Activated CD4-positive, alpha-beta T cell treated with anti-CD3 and anti-CD28 coated beads, Interleukin-2, amount 10 ng/mL, durations not matched to agents 7 days and 5 days (primary cell): ENCODE results near the gene CFB. TPM values are rescaled to one million over a fixed set of nuclear protein-coding genes. Genes with fewer than 3 reads are reported as not detected.
A peak's percentile ranks its signal among the peaks of the same experiment; 100 is the strongest.

Source experiments
- CTCF ChIA-PET: fragments of 350-600 bp; sonication (Branson Sonifier 250); formaldehyde crosslinking; loops from one replicate; lab custom pipeline; 2021; ENCODE audit warnings: antibody characterized with exemption; lab: Charles Lee
- POLR2A ChIA-PET: fragments of 350-600 bp; sonication (Branson Sonifier 250); formaldehyde crosslinking; loops from one replicate; lab custom pipeline; 2021; ENCODE audit warnings: antibody characterized with exemption; lab: Charles Lee
- DNase-seq: peaks from one replicate; pipeline ENCODE4 v3.0.0-alpha.2; 2020
- H3K27ac Mint-ChIP-seq: one replicate; pipeline ENCODE4 v1.8.0; 2021; ENCODE audit warnings: mild to moderate bottlenecking, moderate library complexity, mixed read lengths
- H3K27me3 Mint-ChIP-seq: one replicate; pipeline ENCODE4 v1.8.0; 2021; ENCODE audit warnings: mixed read lengths
- H3K36me3 Mint-ChIP-seq: one replicate; pipeline ENCODE4 v1.8.0; 2021; ENCODE audit warnings: low read depth, mixed read lengths
- H3K4me1 Mint-ChIP-seq: one replicate; pipeline ENCODE4 v1.8.0; 2021; ENCODE audit warnings: mixed read lengths
- H3K4me3 Mint-ChIP-seq: one replicate; pipeline ENCODE4 v1.8.0; 2021; ENCODE audit warnings: mild to moderate bottlenecking, moderate library complexity, mixed read lengths
- H3K9me3 Mint-ChIP-seq: one replicate; pipeline ENCODE4 v1.8.0; 2021; ENCODE audit warnings: mixed read lengths
- total RNA-seq, 2 experiments: library from RNA; stranded (reverse); gene quantifications; one replicate each; pipeline ENCODE4 v1.2.3, GENCODE V29; 2021

The CFB gene
- total RNA-seq = under 1 TPM in 1 of 2 experiments, not detected in 1; 0.37 TPM

GRCh38 chr6:31945507-31946369, at the start of gene CFB:
TSS of gene CFB (plus strand) at chr6:31946095. CDS start at chr6:31946222, 127 bp downstream.
- Mint-ChIP-seq H3K27me3 (peaks cover 4% of the 10 kb centered on the region), H3K4me3 (no peak within 1 kb of the TSS), H3K36me3 (peaks cover under 1% of the 10 kb centered on the region), H3K4me1 (no peaks in the 10 kb centered on the region), H3K9me3 (no peaks in the 10 kb centered on the region), H3K27ac (no peak within 1 kb of the TSS)
- DNase-seq = no peak
- POLR2A ChIA-PET = interaction anchor here (0.6 kb wide), 1 partner anchor 25 kb away, joined by 3 read pairs; no protein-coding TSS in a partner anchor
- CTCF ChIA-PET = interaction anchor here (0.6 to 1.3 kb wide), 3 partner anchors 11 to 339 kb away, joined by 3 read pairs; partner anchors contain the start of gene ATF6B

DNA sequence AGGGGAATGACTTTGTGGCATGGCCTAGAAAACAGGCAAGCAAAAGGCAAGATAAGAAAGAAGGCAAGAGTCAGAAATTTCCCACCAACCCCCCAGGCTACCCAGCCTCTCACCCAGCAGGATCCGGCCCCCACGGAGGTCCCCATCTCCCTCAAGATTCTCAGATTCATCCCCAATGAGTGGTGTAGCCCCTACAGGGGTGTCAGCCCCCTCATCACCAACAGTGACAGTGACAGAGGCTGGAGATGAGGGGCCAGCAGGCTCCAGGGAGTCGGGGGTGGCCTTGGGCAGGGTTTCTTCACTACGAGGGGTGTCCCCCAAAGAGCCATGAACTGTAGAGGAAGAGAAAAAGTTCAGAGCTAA, 49.4 kb upstream of the CFB start:
- H3K27ac Mint-ChIP-seq = peak overlapping the region; percentile 85
- H3K9me3 Mint-ChIP-seq = no peaks in the 10 kb centered on the region
- H3K4me1 Mint-ChIP-seq = peaks cover 37% of the 10 kb centered on the region
- ChIA-PET POLR2A (no interaction called here), CTCF (interaction anchor here (0.6 to 2.9 kb wide), 3 partner anchors 8 to 126 kb away, joined by 3 to 11 read pairs (median 4); no protein-coding TSS in a partner anchor)
- peaks cover 24% of the 10 kb centered on the region for H3K36me3 Mint-ChIP-seq
- peak overlapping the region; percentile 79 for H3K4me3 Mint-ChIP-seq
- H3K27me3 Mint-ChIP-seq = no peaks in the 10 kb centered on the region
- no peak for DNase-seq

- Mint-ChIP-seq H3K36me3 (peaks cover 22% of the 10 kb centered on the region), H3K27me3 (no peaks in the 10 kb centered on the region), H3K9me3 (no peaks in the 10 kb centered on the region), H3K4me3 (peak overlapping the region; percentile 79), H3K27ac (peak overlapping the region; percentile 85), H3K4me1 (peaks cover 37% of the 10 kb centered on the region)
- ChIA-PET POLR2A (interaction anchor here (1.2 kb wide), 1 partner anchor 55 kb away, joined by 3 read pairs; no protein-coding TSS in a partner anchor), CTCF (interaction anchor here (0.6 to 2.9 kb wide), 7 partner anchors 9 to 298 kb away, joined by 3 to 11 read pairs (median 4); partner anchors contain the start of gene NEU1)
- DNase-seq = no peak
These were observed 48.9 kb upstream of the CFB start for GRCh38 chr6:31896856-31897611.

- peak within 1 kb of the TSS; percentile 90 for H3K27ac Mint-ChIP-seq
- H3K4me3 Mint-ChIP-seq = peak within 1 kb of the TSS; percentile 88
- DNase-seq = peak; percentile 87
- no peaks in the 10 kb centered on the region for H3K9me3 Mint-ChIP-seq
- peaks cover 42% of the 10 kb centered on the region for H3K4me1 Mint-ChIP-seq
- ChIA-PET POLR2A (interaction anchor here (1.2 kb wide), 1 partner anchor 54 kb away, joined by 3 read pairs; no protein-coding TSS in a partner anchor), CTCF (interaction anchor here (0.6 to 2.9 kb wide), 13 partner anchors 10 to 1271 kb away, joined by 3 to 11 read pairs (median 3); partner anchors contain the start of genes ATAT1, GPANK1 and NEU1)
- H3K36me3 Mint-ChIP-seq = peaks cover 17% of the 10 kb centered on the region
- no peaks in the 10 kb centered on the region for H3K27me3 Mint-ChIP-seq
These were observed 48.1 kb upstream of the CFB start, which contains the start of gene EHMT2 for GRCh38 chr6:31897612-31898382. TSS of gene EHMT2 (minus strand) at chr6:31897698. CDS start at chr6:31897677, 21 bp downstream.

GRCh38 chr6:31898383-31899011, 47.4 kb upstream of the CFB start:
- Mint-ChIP-seq H3K4me1 (peaks cover 42% of the 10 kb centered on the region), H3K27ac (peak overlapping the region; percentile 90), H3K36me3 (peaks cover 13% of the 10 kb centered on the region), H3K27me3 (peaks cover under 1% of the 10 kb centered on the region), H3K4me3 (peak overlapping the region; percentile 88), H3K9me3 (no peaks in the 10 kb centered on the region)
- CTCF ChIA-PET = interaction anchor here (0.5 to 2.9 kb wide), 12 partner anchors 11 to 1334 kb away, joined by 3 to 11 read pairs (median 3); partner anchors contain the start of genes ATAT1 and GPANK1
- POLR2A ChIA-PET = no interaction called here
- peak; percentile 46 for DNase-seq

- Mint-ChIP-seq H3K4me3 (peak overlapping the region; percentile 60), H3K27ac (no peak overlapping the region), H3K4me1 (peaks cover 39% of the 10 kb centered on the region), H3K27me3 (peaks cover 6% of the 10 kb centered on the region), H3K9me3 (no peaks in the 10 kb centered on the region), H3K36me3 (peaks cover 11% of the 10 kb centered on the region)
- DNase-seq = no peak
- ChIA-PET POLR2A (no interaction called here), CTCF (interaction anchor here (0.8 to 2.9 kb wide), 3 partner anchors 11 to 53 kb away, joined by 3 to 11 read pairs (median 3); no protein-coding TSS in a partner anchor)
These were observed 46.7 kb upstream of the CFB start for GRCh38 chr6:31899215-31899614.

GRCh38 chr6:31899882-31900722, 45.8 kb upstream of the CFB start:
- no peak for DNase-seq
- H3K4me3 Mint-ChIP-seq = peak overlapping the region; percentile 40
- ChIA-PET CTCF (interaction anchor here (0.6 kb wide), 1 partner anchor 194 kb away, joined by 3 read pairs; no protein-coding TSS in a partner anchor), POLR2A (no interaction called here)
- peaks cover 11% of the 10 kb centered on the region for H3K36me3 Mint-ChIP-seq
- H3K27me3 Mint-ChIP-seq = peaks cover 9% of the 10 kb centered on the region
- H3K4me1 Mint-ChIP-seq = peaks cover 39% of the 10 kb centered on the region
- H3K27ac Mint-ChIP-seq = no peak overlapping the region
- H3K9me3 Mint-ChIP-seq = no peaks in the 10 kb centered on the region

DNA sequence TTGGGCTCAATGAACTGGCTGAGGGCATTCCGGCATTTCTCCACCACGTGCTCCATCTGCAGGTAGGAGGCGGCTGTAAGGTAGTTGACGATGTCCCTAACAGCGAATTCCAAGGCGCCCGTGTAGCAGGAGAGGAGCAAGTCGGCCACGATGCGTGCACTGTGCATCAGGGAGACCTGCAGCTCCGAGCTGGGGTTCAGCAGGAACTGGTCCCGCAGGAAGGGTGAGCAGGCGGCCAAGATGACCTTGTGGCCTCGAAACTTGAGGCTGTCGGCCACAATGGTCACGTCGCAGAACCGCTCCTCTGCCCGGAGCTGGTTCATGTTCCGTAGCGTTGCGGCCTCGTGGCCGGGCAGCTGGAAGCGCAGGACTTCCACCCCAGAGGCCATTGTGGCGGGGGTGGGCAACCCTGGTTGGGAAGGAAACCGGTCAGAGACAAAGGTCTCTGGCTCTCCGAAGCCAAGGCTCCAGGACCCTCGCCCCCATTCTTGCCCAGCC, 44.9 kb upstream of the CFB start:
- Mint-ChIP-seq H3K27ac (no peak overlapping the region), H3K4me3 (peak overlapping the region; percentile 56)

GRCh38 chr6:31901415-31901952, 44.4 kb upstream of the CFB start:
- Mint-ChIP-seq H3K36me3 (peaks cover 5% of the 10 kb centered on the region), H3K4me1 (peaks cover 32% of the 10 kb centered on the region), H3K27me3 (peaks cover 14% of the 10 kb centered on the region), H3K27ac (no peak overlapping the region), H3K4me3 (peak overlapping the region; percentile 56), H3K9me3 (no peaks in the 10 kb centered on the region)
- POLR2A ChIA-PET = no interaction called here
- CTCF ChIA-PET = no interaction called here
- DNase-seq = peak; percentile 63

More for the DNA sequence above, 44.9 kb upstream of the CFB start:
- ChIA-PET CTCF (interaction anchor here (0.6 kb wide), 1 partner anchor 195 kb away, joined by 3 read pairs; no protein-coding TSS in a partner anchor), POLR2A (no interaction called here)
- DNase-seq = no peak
- peaks cover 34% of the 10 kb centered on the region for H3K4me1 Mint-ChIP-seq
- H3K9me3 Mint-ChIP-seq = no peaks in the 10 kb centered on the region
- H3K27me3 Mint-ChIP-seq = peaks cover 9% of the 10 kb centered on the region
- peaks cover 7% of the 10 kb centered on the region for H3K36me3 Mint-ChIP-seq

DNA sequence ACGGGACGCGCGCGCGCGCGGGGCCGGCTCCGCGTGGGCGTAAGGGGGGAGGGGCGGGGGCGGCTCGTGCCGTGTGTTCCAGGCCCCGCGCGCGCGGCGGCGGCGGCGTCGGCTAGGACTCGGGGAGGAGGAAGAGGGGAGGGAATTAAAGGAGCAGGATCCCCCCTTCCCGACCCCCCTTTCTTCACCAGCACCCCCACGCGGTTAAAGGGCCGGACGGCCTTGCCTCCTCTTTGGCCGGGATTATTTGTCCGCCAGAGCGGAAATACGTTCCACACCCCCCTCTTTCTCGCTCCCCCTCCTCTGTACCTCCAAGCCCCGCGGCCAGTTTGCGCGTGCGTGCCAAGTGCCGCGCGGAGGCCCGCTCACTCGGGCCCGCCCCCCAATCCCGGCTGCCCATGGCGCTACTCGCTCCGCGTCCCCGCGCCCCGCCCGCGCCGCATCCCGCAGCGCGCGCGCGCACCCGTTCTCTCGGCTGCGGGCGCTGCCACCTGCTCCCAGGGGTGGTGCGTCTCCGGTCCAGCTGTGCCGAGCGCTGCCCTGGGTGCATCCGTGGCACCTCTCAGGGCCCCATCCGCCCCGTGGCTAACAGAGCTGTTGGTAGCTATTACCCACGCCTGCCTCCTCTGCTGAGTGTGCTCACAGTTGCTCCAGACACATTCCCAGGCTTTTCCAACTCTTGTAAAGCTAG, 43.8 kb upstream of the CFB start, which contains the start of gene ZBTB12:
ZBTB12 (minus strand) TSS at position 134 of the 691 bp plus-strand sequence. CDS start 781 bp downstream, outside the sequence.
- peaks cover 30% of the 10 kb centered on the region for H3K4me1 Mint-ChIP-seq
- peaks cover 14% of the 10 kb centered on the region for H3K27me3 Mint-ChIP-seq
- peak; percentile 80 for DNase-seq
- peaks cover 5% of the 10 kb centered on the region for H3K36me3 Mint-ChIP-seq
- POLR2A ChIA-PET = no interaction called here
- H3K27ac Mint-ChIP-seq = peak within 1 kb of the TSS; percentile 78
- CTCF ChIA-PET = no interaction called here
- H3K9me3 Mint-ChIP-seq = no peaks in the 10 kb centered on the region
- H3K4me3 Mint-ChIP-seq = peak within 1 kb of the TSS; percentile 74
